ENCODE results near the gene CDKL2. TPM values are rescaled to one million over a fixed set of nuclear protein-coding genes. Genes with fewer than 3 reads are reported as not detected.

CDKL2 gene
- total RNA-seq, 1 donor from 2014 or later = 3.0 TPM

GRCh38 chr4:75655562-75655961 is 25.2 kb upstream of the CDKL2 start:
- no peak for DNase-seq (ENCODE audit: low spot score in 2 of 2, unreplicated experiment in 2 of 2)
- Mint-ChIP-seq H3K36me3 (peaks cover 36% of the 10 kb centered on the region), H3K4me1 (no peaks in the 10 kb centered on the region), H3K9me3 (no peaks in the 10 kb centered on the region), H3K4me3 (no peak overlapping the region), H3K27ac (no peak overlapping the region), H3K27me3 (ENCODE audit: low read depth) (no peaks in the 10 kb centered on the region)
- TF ChIP-seq CTCF (IDR thresholded peaks at IDR 0.05; ENCODE audit: unreplicated experiment) = no peak

GRCh38 chr4:75654905-75655304 is 24.6 kb upstream of the CDKL2 start:
- Mint-ChIP-seq H3K4me3 (no peak overlapping the region), H3K4me1 (no peaks in the 10 kb centered on the region), H3K9me3 (no peaks in the 10 kb centered on the region), H3K27me3 (ENCODE audit: low read depth) (no peaks in the 10 kb centered on the region), H3K36me3 (peaks cover 34% of the 10 kb centered on the region), H3K27ac (peak overlapping the region; percentile 30)
- DNase-seq (ENCODE audit: low spot score in 2 of 2, unreplicated experiment in 2 of 2) = no peak
- TF ChIP-seq CTCF (IDR thresholded peaks at IDR 0.05; ENCODE audit: unreplicated experiment) = no peak

GRCh38 chr4:75653845-75654503 is 23.6 kb upstream of the CDKL2 start:
- H3K27ac Mint-ChIP-seq = peak overlapping the region; percentile 16
- H3K4me3 Mint-ChIP-seq = no peak overlapping the region
- H3K36me3 Mint-ChIP-seq = peaks cover 29% of the 10 kb centered on the region
- no peaks in the 10 kb centered on the region for H3K4me1 Mint-ChIP-seq
- H3K27me3 Mint-ChIP-seq (ENCODE audit: low read depth) = no peaks in the 10 kb centered on the region
- no peaks in the 10 kb centered on the region for H3K9me3 Mint-ChIP-seq
- no peak for DNase-seq (ENCODE audit: low spot score in 2 of 2, unreplicated experiment in 2 of 2)
- TF ChIP-seq CTCF (IDR thresholded peaks at IDR 0.05; ENCODE audit: unreplicated experiment) = no peak

GRCh38 chr4:75644095-75644494 is 13.8 kb upstream of the CDKL2 start:
- Mint-ChIP-seq H3K36me3 (peaks cover 44% of the 10 kb centered on the region), H3K9me3 (no peaks in the 10 kb centered on the region)

GRCh38 chr4:75643651-75644050 is 13.3 kb upstream of the CDKL2 start:
- no peaks in the 10 kb centered on the region for H3K4me1 Mint-ChIP-seq
- no peak for TF ChIP-seq CTCF (IDR thresholded peaks at IDR 0.05; ENCODE audit: unreplicated experiment)
- no peaks in the 10 kb centered on the region for H3K27me3 Mint-ChIP-seq (ENCODE audit: low read depth)
- no peak for DNase-seq (ENCODE audit: low spot score in 2 of 2, unreplicated experiment in 2 of 2)
- H3K4me3 Mint-ChIP-seq = no peak overlapping the region
- H3K9me3 Mint-ChIP-seq = no peaks in the 10 kb centered on the region
- H3K36me3 Mint-ChIP-seq = peaks cover 47% of the 10 kb centered on the region
- no peak overlapping the region for H3K27ac Mint-ChIP-seq

More at GRCh38 chr4:75644095-75644494, 13.8 kb upstream of the CDKL2 start:
- no peak for TF ChIP-seq CTCF (IDR thresholded peaks at IDR 0.05; ENCODE audit: unreplicated experiment)
- Mint-ChIP-seq H3K4me3 (no peak overlapping the region), H3K4me1 (no peaks in the 10 kb centered on the region), H3K27ac (no peak overlapping the region), H3K27me3 (ENCODE audit: low read depth) (no peaks in the 10 kb centered on the region)
- no peak for DNase-seq (ENCODE audit: low spot score in 2 of 2, unreplicated experiment in 2 of 2)
